NCI-H2107 treated with DMSO at 0.1 percent for 48 hours (cell line): ENCODE results near the gene CAMK2G.
"Not testable (repeated sequence)": the region's sequence is repeated elsewhere in the genome, so short reads cannot be mapped to it uniquely, and the experiment has no call there.

ENCODE experiments used
- DNase-seq: peaks from one replicate; lab custom pipeline; 2025; ENCODE audit not compliant: unreplicated experiment; lab: John Stamatoyannopoulos, UW

Gene CAMK2G

GRCh38 chr10:73841061-73841421, 33.3 kb downstream of the CAMK2G start:
- no peak for DNase-seq

- DNase-seq, result no peak
Observed at GRCh38 chr10:73840403-73841060, 33.8 kb downstream of the CAMK2G start.

GRCh38 chr10:73840056-73840402, 34.3 kb downstream of the CAMK2G start:
- DNase-seq, result no peak

GRCh38 chr10:73839276-73839966, 34.9 kb downstream of the CAMK2G start:
- DNase-seq, result no peak

- no peak for DNase-seq
Observed at GRCh38 chr10:73838827-73839226, 35.5 kb downstream of the CAMK2G start.

GRCh38 chr10:73838008-73838567, 36.3 kb downstream of the CAMK2G start:
- no peak for DNase-seq

- no peak for DNase-seq
Observed at GRCh38 chr10:73837072-73837471, 37.3 kb downstream of the CAMK2G start.

- DNase-seq, result no peak
Observed at GRCh38 chr10:73836427-73836980, 37.9 kb downstream of the CAMK2G start.

- DNase-seq, result not testable (repeated sequence)
Observed at GRCh38 chr10:73829090-73829489, 45.3 kb downstream of the CAMK2G start.

GRCh38 chr10:73828161-73828560, 46.2 kb downstream of the CAMK2G start:
- DNase-seq, result no peak

- DNase-seq, result no peak
Observed at GRCh38 chr10:73827346-73828089, 46.8 kb downstream of the CAMK2G start.

GRCh38 chr10:73824146-73824725, 50.1 kb downstream of the CAMK2G start:
- DNase-seq, result no peak

GRCh38 chr10:73823391-73823790, 51.0 kb downstream of the CAMK2G start:
- DNase-seq, result no peak

- no peak for DNase-seq
Observed at GRCh38 chr10:73819513-73820093, 54.8 kb downstream of the CAMK2G start.

- no peak for DNase-seq
Observed at GRCh38 chr10:73819081-73819480, 55.3 kb downstream of the CAMK2G start.

GRCh38 chr10:73818402-73818801, 56.0 kb downstream of the CAMK2G start:
- DNase-seq, result no peak

- DNase-seq, result no peak
Observed at GRCh38 chr10:73817826-73818225, 56.5 kb downstream of the CAMK2G start.

GRCh38 chr10:73816917-73817729, 57.2 kb downstream of the CAMK2G start:
- no peak for DNase-seq

GRCh38 chr10:73815719-73816030, 58.7 kb downstream of the CAMK2G start:
- DNase-seq, result no peak
